ENCODE data around the gene SLC29A1.

Gene SLC29A1

GRCh38 chr6:44219815-44220784 is 3.3 kb upstream of the SLC29A1 start:
- DNase-seq = no peak
- no peak overlapping the region for H2AFZ ChIP-seq (ENCODE audit: insufficient read depth, low read length, poor library complexity)
- WGBS (ENCODE audit: extremely low coverage, insufficient coverage, insufficient read length) = no CpG with 5 or more reads among the region's 28 CpGs
- no peak overlapping the region for H3K23ac ChIP-seq (ENCODE audit: low read length)
- H4K12ac ChIP-seq (ENCODE audit: low read depth, low read length) = no peak overlapping the region
- no peak overlapping the region for H3K14ac ChIP-seq (ENCODE audit: low read length)
- peak overlapping the region; percentile 9 for H2BK5ac ChIP-seq (ENCODE audit: low read depth, low read length, poor library complexity)
- H3K4me2 ChIP-seq (ENCODE audit: low read length) = peak overlapping the region; percentile 93
- H3K4me3 ChIP-seq (ENCODE audit: low read depth, low read length) = no peak overlapping the region
- H3K18ac ChIP-seq (ENCODE audit: low read length) = peak overlapping the region; percentile 43
- H2BK12ac ChIP-seq (ENCODE audit: low read length) = peak overlapping the region; percentile 39
- H4K91ac ChIP-seq (ENCODE audit: low read depth, low read length) = peak overlapping the region; percentile 22
- H3K4ac ChIP-seq (ENCODE audit: low read depth, low read length) = no peak overlapping the region
- peaks cover 34% of the 10 kb centered on the region for H3K79me1 ChIP-seq (ENCODE audit: low read length)
- H2AK5ac ChIP-seq (ENCODE audit: low read length) = no peak overlapping the region
- H3K27ac ChIP-seq (ENCODE audit: low read depth, low read length) = no peak overlapping the region
- no peaks in the 10 kb centered on the region for H3K9me3 ChIP-seq (ENCODE audit: insufficient read depth, low read depth, low read length)
- H3K4me1 ChIP-seq (ENCODE audit: control insufficient read depth in 1 of 2, insufficient read depth in 2 of 2, low read length in 2 of 2) = peaks cover 50 to 58% of the 10 kb centered on the region in 2 experiments
- H4K8ac ChIP-seq (ENCODE audit: low read depth, low read length) = no peak overlapping the region
- H3K9ac ChIP-seq (ENCODE audit: low read length) = no peak overlapping the region
- no peaks in the 10 kb centered on the region for H3K36me3 ChIP-seq (ENCODE audit: control insufficient read depth in 1 of 2, insufficient read depth in 2 of 2, low read length in 2 of 2)
- H3K79me2 ChIP-seq (ENCODE audit: control insufficient read depth, insufficient read depth, low read length, poor library complexity) = peaks cover 4% of the 10 kb centered on the region
- H2BK120ac ChIP-seq (ENCODE audit: insufficient read depth, low read length, poor library complexity) = peak overlapping the region; percentile 49
- H3K27me3 ChIP-seq (ENCODE audit: insufficient read depth, low read length) = no peaks in the 10 kb centered on the region

- H3K9ac ChIP-seq (ENCODE audit: low read length) = no peak overlapping the region
- no peak overlapping the region for H2BK5ac ChIP-seq (ENCODE audit: low read depth, low read length, poor library complexity)
- H3K79me2 ChIP-seq (ENCODE audit: control insufficient read depth, insufficient read depth, low read length, poor library complexity) = peaks cover 4% of the 10 kb centered on the region
- H3K9me3 ChIP-seq (ENCODE audit: insufficient read depth, low read depth, low read length) = no peaks in the 10 kb centered on the region
- no peaks in the 10 kb centered on the region for H3K36me3 ChIP-seq (ENCODE audit: control insufficient read depth in 1 of 2, insufficient read depth in 2 of 2, low read length in 2 of 2)
- no peak overlapping the region for H3K4me3 ChIP-seq (ENCODE audit: low read depth, low read length)
- no peak overlapping the region for H3K23ac ChIP-seq (ENCODE audit: low read length)
- H2AFZ ChIP-seq (ENCODE audit: insufficient read depth, low read length, poor library complexity) = no peak overlapping the region
- H4K91ac ChIP-seq (ENCODE audit: low read depth, low read length) = peak overlapping the region; percentile 7
- no peak overlapping the region for H3K14ac ChIP-seq (ENCODE audit: low read length)
- H2BK120ac ChIP-seq (ENCODE audit: insufficient read depth, low read length, poor library complexity) = peak overlapping the region; percentile 3
- no peaks in the 10 kb centered on the region for H3K27me3 ChIP-seq (ENCODE audit: insufficient read depth, low read length)
- no peak overlapping the region for H3K4ac ChIP-seq (ENCODE audit: low read depth, low read length)
- peak overlapping the region; percentile 23 for H3K18ac ChIP-seq (ENCODE audit: low read length)
- H2AK5ac ChIP-seq (ENCODE audit: low read length) = peak overlapping the region; percentile 20
- no peak overlapping the region for H4K8ac ChIP-seq (ENCODE audit: low read depth, low read length)
- H3K79me1 ChIP-seq (ENCODE audit: low read length) = peaks cover 35% of the 10 kb centered on the region
- WGBS (ENCODE audit: extremely low coverage, insufficient coverage, insufficient read length) = no CpG with 5 or more reads among the region's 4 CpGs
- H3K4me1 ChIP-seq (ENCODE audit: control insufficient read depth in 1 of 2, insufficient read depth in 2 of 2, low read length in 2 of 2) = peaks cover 55 to 59% of the 10 kb centered on the region in 2 experiments
- no peak for DNase-seq
- no peak overlapping the region for H3K4me2 ChIP-seq (ENCODE audit: low read length)
- peak overlapping the region; percentile 34 for H2BK12ac ChIP-seq (ENCODE audit: low read length)
- H4K12ac ChIP-seq (ENCODE audit: low read depth, low read length) = no peak overlapping the region
- H3K27ac ChIP-seq (ENCODE audit: low read depth, low read length) = no peak overlapping the region
Measured at GRCh38 chr6:44220913-44221290, 2.5 kb upstream of the SLC29A1 start.

GRCh38 chr6:44221291-44221960 is 2.0 kb upstream of the SLC29A1 start:
- Histone ChIP-seq H3K4me1 (ENCODE audit: control insufficient read depth in 1 of 2, insufficient read depth in 2 of 2, low read length in 2 of 2) (peaks cover 60 to 65% of the 10 kb centered on the region in 2 experiments), H3K14ac (ENCODE audit: low read length) (peak overlapping the region; percentile 45), H2BK120ac (ENCODE audit: insufficient read depth, low read length, poor library complexity) (peak overlapping the region; percentile 67), H3K4me3 (ENCODE audit: low read depth, low read length) (no peak overlapping the region), H2BK5ac (ENCODE audit: low read depth, low read length, poor library complexity) (peak overlapping the region; percentile 16), H3K18ac (ENCODE audit: low read length) (peak overlapping the region; percentile 90), H3K27me3 (ENCODE audit: insufficient read depth, low read length) (no peaks in the 10 kb centered on the region), H3K79me2 (ENCODE audit: control insufficient read depth, insufficient read depth, low read length, poor library complexity) (peaks cover 7% of the 10 kb centered on the region), H4K8ac (ENCODE audit: low read depth, low read length) (peak overlapping the region; percentile 32), H2AK5ac (ENCODE audit: low read length) (peak overlapping the region; percentile 91), H3K27ac (ENCODE audit: low read depth, low read length) (no peak overlapping the region), H3K4me2 (ENCODE audit: low read length) (no peak overlapping the region), H3K23ac (ENCODE audit: low read length) (no peak overlapping the region), H3K36me3 (ENCODE audit: control insufficient read depth in 1 of 2, insufficient read depth in 2 of 2, low read length in 2 of 2) (no peaks in the 10 kb centered on the region), H3K79me1 (ENCODE audit: low read length) (peaks cover 37% of the 10 kb centered on the region), H2AFZ (ENCODE audit: insufficient read depth, low read length, poor library complexity) (no peak overlapping the region), H3K9ac (ENCODE audit: low read length) (no peak overlapping the region), H2BK12ac (ENCODE audit: low read length) (peak overlapping the region; percentile 95), H4K91ac (ENCODE audit: low read depth, low read length) (peak overlapping the region; percentile 88), H3K4ac (ENCODE audit: low read depth, low read length) (peak overlapping the region; percentile 83), H4K12ac (ENCODE audit: low read depth, low read length) (peak overlapping the region; percentile 27), H3K9me3 (ENCODE audit: insufficient read depth, low read depth, low read length) (no peaks in the 10 kb centered on the region)
- WGBS (ENCODE audit: extremely low coverage, insufficient coverage, insufficient read length) = no CpG with 5 or more reads among the region's 4 CpGs
- DNase-seq = peak; percentile 51 to 63

- no peaks in the 10 kb centered on the region for H3K9me3 ChIP-seq (ENCODE audit: insufficient read depth, low read depth, low read length)
- peaks cover 39% of the 10 kb centered on the region for H3K79me1 ChIP-seq (ENCODE audit: low read length)
- no peak for DNase-seq
- no peaks in the 10 kb centered on the region for H3K27me3 ChIP-seq (ENCODE audit: insufficient read depth, low read length)
- no peak overlapping the region for H3K27ac ChIP-seq (ENCODE audit: low read depth, low read length)
- no peak overlapping the region for H2AFZ ChIP-seq (ENCODE audit: insufficient read depth, low read length, poor library complexity)
- no peak overlapping the region for H3K9ac ChIP-seq (ENCODE audit: low read length)
- no peak overlapping the region for H3K4me3 ChIP-seq (ENCODE audit: low read depth, low read length)
- peak overlapping the region; percentile 83 for H3K4ac ChIP-seq (ENCODE audit: low read depth, low read length)
- H3K23ac ChIP-seq (ENCODE audit: low read length) = no peak overlapping the region
- H2AK5ac ChIP-seq (ENCODE audit: low read length) = peak overlapping the region; percentile 91
- H2BK12ac ChIP-seq (ENCODE audit: low read length) = peak overlapping the region; percentile 95
- peak overlapping the region; percentile 27 for H4K12ac ChIP-seq (ENCODE audit: low read depth, low read length)
- peak overlapping the region; percentile 16 for H2BK5ac ChIP-seq (ENCODE audit: low read depth, low read length, poor library complexity)
- no peaks in the 10 kb centered on the region for H3K36me3 ChIP-seq (ENCODE audit: control insufficient read depth in 1 of 2, insufficient read depth in 2 of 2, low read length in 2 of 2)
- WGBS (ENCODE audit: extremely low coverage, insufficient coverage, insufficient read length) = no CpG with 5 or more reads among the region's 2 CpGs
- H3K4me1 ChIP-seq (ENCODE audit: control insufficient read depth in 1 of 2, insufficient read depth in 2 of 2, low read length in 2 of 2) = peaks cover 61 to 66% of the 10 kb centered on the region in 2 experiments
- H3K4me2 ChIP-seq (ENCODE audit: low read length) = no peak overlapping the region
- peak overlapping the region; percentile 32 for H4K8ac ChIP-seq (ENCODE audit: low read depth, low read length)
- peak overlapping the region; percentile 67 for H2BK120ac ChIP-seq (ENCODE audit: insufficient read depth, low read length, poor library complexity)
- H3K18ac ChIP-seq (ENCODE audit: low read length) = peak overlapping the region; percentile 90
- H4K91ac ChIP-seq (ENCODE audit: low read depth, low read length) = peak overlapping the region; percentile 88
- peaks cover 7% of the 10 kb centered on the region for H3K79me2 ChIP-seq (ENCODE audit: control insufficient read depth, insufficient read depth, low read length, poor library complexity)
- H3K14ac ChIP-seq (ENCODE audit: low read length) = peak overlapping the region; percentile 45
Measured at GRCh38 chr6:44221961-44222335, 1.4 kb upstream of the SLC29A1 start.
